ENCODE data around the gene MDH2.

DNA sequence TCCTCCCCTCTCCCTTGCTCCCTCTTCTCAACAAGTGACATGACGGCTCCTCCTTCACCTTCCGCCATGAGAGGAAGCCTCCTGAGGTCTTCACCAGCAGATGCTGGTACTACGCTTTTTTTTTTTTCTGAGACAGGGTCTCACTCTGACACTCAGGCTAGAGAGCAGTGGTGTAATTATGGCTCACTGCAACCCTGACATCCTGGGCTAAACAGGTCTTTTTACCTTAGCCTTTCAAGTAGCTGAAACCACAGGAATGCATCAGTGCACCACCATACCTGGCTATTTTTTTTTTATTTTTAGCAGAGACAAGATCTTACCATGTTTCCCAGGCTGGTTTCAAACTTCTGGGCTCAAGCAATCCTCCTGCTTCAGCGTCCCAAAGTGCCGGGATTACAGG, 43.6 kb downstream of the MDH2 start:
- TF ChIP-seq, protein P1, sequence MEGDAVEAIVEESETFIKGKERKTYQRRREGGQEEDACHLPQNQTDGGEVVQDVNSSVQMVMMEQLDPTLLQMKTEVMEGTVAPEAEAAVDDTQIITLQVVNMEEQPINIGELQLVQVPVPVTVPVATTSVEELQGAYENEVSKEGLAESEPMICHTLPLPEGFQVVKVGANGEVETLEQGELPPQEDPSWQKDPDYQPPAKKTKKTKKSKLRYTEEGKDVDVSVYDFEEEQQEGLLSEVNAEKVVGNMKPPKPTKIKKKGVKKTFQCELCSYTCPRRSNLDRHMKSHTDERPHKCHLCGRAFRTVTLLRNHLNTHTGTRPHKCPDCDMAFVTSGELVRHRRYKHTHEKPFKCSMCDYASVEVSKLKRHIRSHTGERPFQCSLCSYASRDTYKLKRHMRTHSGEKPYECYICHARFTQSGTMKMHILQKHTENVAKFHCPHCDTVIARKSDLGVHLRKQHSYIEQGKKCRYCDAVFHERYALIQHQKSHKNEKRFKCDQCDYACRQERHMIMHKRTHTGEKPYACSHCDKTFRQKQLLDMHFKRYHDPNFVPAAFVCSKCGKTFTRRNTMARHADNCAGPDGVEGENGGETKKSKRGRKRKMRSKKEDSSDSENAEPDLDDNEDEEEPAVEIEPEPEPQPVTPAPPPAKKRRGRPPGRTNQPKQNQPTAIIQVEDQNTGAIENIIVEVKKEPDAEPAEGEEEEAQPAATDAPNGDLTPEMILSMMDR (IDR thresholded peaks at IDR 0.05; ENCODE audit: low read depth, low read length) = no peak
- TF ChIP-seq EZH2phosphoT487 (IDR thresholded peaks at IDR 0.05; ENCODE audit: low read depth) = no peak

All from OCI-LY3 (cell line).